Measurements from ENCODE around the gene DNAJC28. TPM values are rescaled to one million over a fixed set of nuclear protein-coding genes. Genes with fewer than 3 reads are reported as not detected.

DNAJC28 gene
- total and polyA plus RNA-seq, 9 of the 15 experiments (the other 6 are each of a cell fraction or from before 2014, with no cell fraction given): 0.68 to 2.5 (median 1.1) TPM

- no peak for TF ChIP-seq SLC30A9 (CRISPR knock-in tag; IDR thresholded peaks at IDR 0.05)
- TF ChIP-seq RAD21 (CRISPR knock-in tag; conservative IDR thresholded peaks at IDR 0.05 in 1 of 2, IDR thresholded peaks at IDR 0.05 in 1 of 2): no peak
- TF ChIP-seq ZNF124 (CRISPR knock-in tag; IDR thresholded peaks at IDR 0.05): no peak
- no peak for TF ChIP-seq ZBTB12 (CRISPR knock-in tag; IDR thresholded peaks at IDR 0.05)
- no peak for TF ChIP-seq HNRNPK (IDR thresholded peaks at IDR 0.05; ENCODE audit: low read depth, low read length, poor library complexity, severe bottlenecking)
- TF ChIP-seq CXXC5 (CRISPR knock-in tag; IDR thresholded peaks at IDR 0.05): no peak
- TF ChIP-seq TFAM (CRISPR knock-in tag; conservative IDR thresholded peaks at IDR 0.05): no peak
- TF ChIP-seq ZEB2 (IDR thresholded peaks at IDR 0.05): no peak
- no peak for TF ChIP-seq CREBBP (IDR thresholded peaks at IDR 0.05; ENCODE audit: low read depth, low read length)
These were observed 4.8 kb upstream of the DNAJC28 start (continued) for GRCh38 chr21:33496345-33496744.

GRCh38 chr21:33495743-33496142, 4.2 kb upstream of the DNAJC28 start:
- BruUV-seq (replicated peaks): no TSS peak
- no peak for TF ChIP-seq E2F6 (IDR thresholded peaks at IDR 0.05; ENCODE audit: borderline replicate concordance in 1 of 2, extremely low read depth in 1 of 2, insufficient read depth in 1 of 2, insufficient read length in 1 of 2, low read depth in 1 of 2, low read length in 1 of 2, poor library complexity in 1 of 2, severe bottlenecking in 1 of 2)
- TF ChIP-seq RERE (CRISPR knock-in tag; IDR thresholded peaks at IDR 0.05; ENCODE audit: borderline replicate concordance): no peak
- TF ChIP-seq TAF7 (tag; IDR thresholded peaks at IDR 0.05): no peak
- TF ChIP-seq ZFX (CRISPR knock-in tag; IDR thresholded peaks at IDR 0.05): no peak
- no peak for TF ChIP-seq CEBPB (tag; IDR thresholded peaks at IDR 0.05)

More at GRCh38 chr21:33495743-33496142, 4.2 kb upstream of the DNAJC28 start:
- POLR2A ChIA-PET: interaction anchor here (0.9 to 1.7 kb wide), 4 partner anchors 11 to 54 kb away, joined by 3 to 6 read pairs (median 4); partner anchors contain the start of gene TMEM50B
- Histone ChIP-seq H3K36me3 (ENCODE audit: control insufficient read depth, insufficient read depth, low read length) (no peaks in the 10 kb centered on the region), H3K4me1 (replicated peaks in 1 of 2; ENCODE audit: control insufficient read depth in 2 of 2, insufficient read depth in 2 of 2, low read length in 2 of 2) (peaks cover 0 to 10% of the 10 kb centered on the region in 2 experiments; a peak in 3 of 5 replicates), H3K9me1 (ENCODE audit: control insufficient read depth, insufficient read depth, low read length) (no peaks in the 10 kb centered on the region), H3K9me3 (replicated peaks; ENCODE audit: control insufficient read depth, insufficient read depth, low read depth, low read length) (no peaks in the 10 kb centered on the region), H4K20me1 (replicated peaks; ENCODE audit: control insufficient read depth, insufficient read depth, low read length) (no peaks in the 10 kb centered on the region), H3K9ac (ENCODE audit: insufficient read depth in 1 of 2, low read depth in 2 of 2, low read length in 2 of 2) (peak overlapping the region in 1 of 2 experiments; percentile 4; a peak in 1 of 4 replicates), H3K27me3 (ENCODE audit: control insufficient read depth in 2 of 2, insufficient read depth in 2 of 2, low read length in 2 of 2) (no peaks in the 10 kb centered on the region), H3K4me2 (ENCODE audit: insufficient read depth, low read length) (no peak overlapping the region), H2AFZ (ENCODE audit: low read depth, low read length) (peak overlapping the region; percentile 53), H3K4me3 (no peak overlapping the region), H3K27ac (ENCODE audit: extremely low read depth, low read depth, low read length) (no peak overlapping the region), H3K79me2 (ENCODE audit: control insufficient read depth, insufficient read depth, low read length) (no peaks in the 10 kb centered on the region)
- FAIRE-seq: no peak
- intact Hi-C loops (cut with micrococcal nuclease) (no loop called here), in situ Hi-C loops (cut with MboI) (no loop called here)
- peak; percentile 17 for ATAC-seq
- peak in 1 of 4 experiments; percentile 25 for DNase-seq (ENCODE audit: extremely low read depth in 1 of 4, low spot score in 3 of 4)
- 10% methylated on average over 4 of the region's 4 CpGs for WGBS (ENCODE audit: insufficient coverage, low coverage, missing lambda C conversion rate)
- CTCF ChIA-PET (ENCODE audit: low intra/inter-chr PET ratio): no interaction called here

Data from K562 (cell line).